ENCODE results near the gene TBC1D20. TPM values are rescaled to one million over a fixed set of nuclear protein-coding genes. Genes with fewer than 3 reads are reported as not detected.
"Not testable (repeated sequence)": the region's sequence is repeated elsewhere in the genome, so short reads cannot be mapped to it uniquely, and the experiment has no call there.

The TBC1D20 gene
- total RNA-seq, 1 donor: 34.4 TPM

GRCh38 chr20:388034-388994 is 74.0 kb downstream of the TBC1D20 start:
- TF ChIP-seq CTCF (IDR thresholded peaks at IDR 0.05; ENCODE audit: insufficient read depth, low read length): no peak
- no peak for DNase-seq (ENCODE audit: low read depth)
- H3K4me3 ChIP-seq (ENCODE audit: low read depth, low read length): no peak overlapping the region

GRCh38 chr20:387520-387919 is 74.8 kb downstream of the TBC1D20 start:
- DNase-seq (ENCODE audit: low read depth): no peak
- no peak for TF ChIP-seq CTCF (IDR thresholded peaks at IDR 0.05; ENCODE audit: insufficient read depth, low read length)
- H3K4me3 ChIP-seq (ENCODE audit: low read depth, low read length): no peak overlapping the region

- not testable (repeated sequence) for H3K4me3 ChIP-seq (ENCODE audit: low read depth, low read length); DNase-seq (ENCODE audit: low read depth)
Measured at GRCh38 chr20:386634-387033, 75.7 kb downstream of the TBC1D20 start.

Small RNA genes within 50 kb of the gene (small RNA-seq; reads per million reads assigned to genes)
- not detected for gene RF00019

Other genes starting within 250 kb of the TBC1D20 start
- gene DEFB129, start 235.3 kb downstream of the TBC1D20 start, total RNA-seq (ENCODE audit: low replicate concordance): not detected in 2 replicates
- gene DEFB132, start 204.8 kb downstream of the TBC1D20 start, total RNA-seq (ENCODE audit: low replicate concordance): not detected in 2 replicates
- 0.98 and 2.4 TPM in 2 replicates for gene C20orf96, start 171.8 kb downstream of the TBC1D20 start, total RNA-seq (ENCODE audit: low replicate concordance)
- gene ZCCHC3, start 165.0 kb downstream of the TBC1D20 start, total RNA-seq (ENCODE audit: low replicate concordance): 11.6 and 16.2 TPM in 2 replicates
- 7.7 and 15.9 TPM in 2 replicates for gene SOX12, start 137.0 kb downstream of the TBC1D20 start, total RNA-seq (ENCODE audit: low replicate concordance)
- 34.2 and 50.9 TPM in 2 replicates for gene NRSN2, start 115.4 kb downstream of the TBC1D20 start, total RNA-seq (ENCODE audit: low replicate concordance)
- 71.0 and 72.8 TPM in 2 replicates for gene TRIB3, start 81.8 kb downstream of the TBC1D20 start, total RNA-seq (ENCODE audit: low replicate concordance)
- gene RBCK1, start 54.2 kb downstream of the TBC1D20 start, total RNA-seq (ENCODE audit: low replicate concordance): 60.7 and 75.3 TPM in 2 replicates
- 84.6 and 147 TPM in 2 replicates for gene CSNK2A1, start 81.3 kb upstream of the TBC1D20 start, total RNA-seq (ENCODE audit: low replicate concordance)
- not detected in 2 replicates for gene TCF15, start 147.8 kb upstream of the TBC1D20 start, total RNA-seq (ENCODE audit: low replicate concordance)
- 17.7 and 67.9 TPM in 2 replicates for gene SRXN1, start 190.7 kb upstream of the TBC1D20 start, total RNA-seq (ENCODE audit: low replicate concordance)
- not detected in 2 replicates for gene SCRT2, start 213.3 kb upstream of the TBC1D20 start, total RNA-seq (ENCODE audit: low replicate concordance)

Measured in fibroblast of the aortic adventitia (primary cell).